ENCODE results near the gene RHD.
A peak's percentile ranks its signal among the peaks of the same experiment; 100 is the strongest.
"Not testable (repeated sequence)": the region's sequence is repeated elsewhere in the genome, so short reads cannot be mapped to it uniquely, and the experiment has no call there.

RHD gene

GRCh38 chr1:25309486-25309885 is 37.2 kb downstream of the RHD start:
- not testable (repeated sequence) for DNase-seq

GRCh38 chr1:25312806-25313470 is 40.6 kb downstream of the RHD start:
- not testable (repeated sequence) for DNase-seq

- DNase-seq, result not testable (repeated sequence)
These were observed 48.1 kb downstream of the RHD start for GRCh38 chr1:25320314-25320938.

GRCh38 chr1:25322127-25322526 is 49.8 kb downstream of the RHD start:
- not testable (repeated sequence) for DNase-seq

- not testable (repeated sequence) for DNase-seq
These were observed 52.1 kb downstream of the RHD start for GRCh38 chr1:25324407-25324806.

GRCh38 chr1:25327864-25328790 is 55.8 kb downstream of the RHD start:
- DNase-seq, result not testable (repeated sequence)

- DNase-seq, result not testable (repeated sequence)
These were observed 56.5 kb downstream of the RHD start for GRCh38 chr1:25328791-25329185.

GRCh38 chr1:25329336-25329735 is 57.0 kb downstream of the RHD start:
- DNase-seq, result not testable (repeated sequence)

- DNase-seq, result not testable (repeated sequence)
These were observed 57.6 kb downstream of the RHD start for GRCh38 chr1:25329950-25330349.

- not testable (repeated sequence) for DNase-seq
These were observed 64.6 kb downstream of the RHD start for GRCh38 chr1:25336922-25337354.

- DNase-seq, result not testable (repeated sequence)
These were observed 65.3 kb downstream of the RHD start for GRCh38 chr1:25337483-25338187.

- DNase-seq, result peak; percentile 71
These were observed 66.1 kb downstream of the RHD start, which contains the start of gene TMEM50A for GRCh38 chr1:25338188-25338981. TSS of gene TMEM50A (plus strand) at chr1:25338334. CDS start at chr1:25340487, 2,153 bp downstream.

- DNase-seq, result peak; percentile 28
These were observed 66.7 kb downstream of the RHD start for GRCh38 chr1:25338986-25339385.

GRCh38 chr1:25341746-25342145 is 69.4 kb downstream of the RHD start:
- no peak for DNase-seq

GRCh38 chr1:25342846-25343245 is 70.5 kb downstream of the RHD start:
- DNase-seq, result no peak

GRCh38 chr1:25343872-25344271 is 71.6 kb downstream of the RHD start:
- no peak for DNase-seq

GRCh38 chr1:25347556-25347955 is 75.2 kb downstream of the RHD start:
- DNase-seq, result no peak

GRCh38 chr1:25349606-25350005 is 77.3 kb downstream of the RHD start:
- no peak for DNase-seq

GRCh38 chr1:25355841-25356395 is 83.6 kb downstream of the RHD start:
- no peak for DNase-seq

GRCh38 chr1:25356441-25356840 is 84.1 kb downstream of the RHD start:
- no peak for DNase-seq

GRCh38 chr1:25356848-25357247 is 84.5 kb downstream of the RHD start:
- DNase-seq, result no peak

Measured in kidney glomerular epithelial cell (primary cell).